Thoracic aorta (tissue), 2 donors: ENCODE data around the gene HRCT1. TPM values are rescaled to one million over a fixed set of nuclear protein-coding genes. Genes with fewer than 3 reads are reported as not detected.
A peak's percentile ranks its signal among the peaks of the same experiment; 100 is the strongest.

Source experiments
- ATAC-seq: fragments of 150-250 bp; one replicate; pipeline ENCODE4 v1.8.0; 2017; ENCODE audit warnings: low read depth; ENCODE audit not compliant: insufficient number of reproducible peaks, low FRiP score
- DNase-seq: peaks from one replicate; pipeline ENCODE4 v3.0.0-alpha.2; 2020; ENCODE audit warnings: low spot score
- H3K27ac ChIP-seq, 2 donors: fragments of 200-600 bp; sonication (generic); 1 replicate in 1 of 2; 2 replicates in 1 of 2; pipeline ENCODE4 v1.5.1; 2016; ENCODE audit warnings: mild to moderate bottlenecking in 2 of 2, moderate library complexity in 2 of 2
- H3K27me3 ChIP-seq: fragments of 200-600 bp; sonication (generic); replicated peaks from 2 replicates; pipeline ENCODE4 v1.6.0; 2016; ENCODE audit warnings: mild to moderate bottlenecking; ENCODE audit not compliant: insufficient read depth
- H3K36me3 ChIP-seq: fragments of 200-600 bp; sonication (generic); one replicate; pipeline ENCODE4 v1.5.1; 2016
- H3K4me1 ChIP-seq, 2 donors: fragments of 200-600 bp; sonication (generic); 1 replicate in 1 of 2; 2 replicates in 1 of 2; pipeline versions ENCODE4 v1.5.1 to v1.6.0; 2016; ENCODE audit warnings: low read depth in 2 of 2, mild to moderate bottlenecking in 1 of 2; ENCODE audit not compliant: control insufficient read depth in 1 of 2
- H3K4me3 ChIP-seq: fragments of 200-600 bp; sonication (generic); 2 replicates; pipeline ENCODE4 v1.5.1; 2016; ENCODE audit warnings: mild to moderate bottlenecking
- H3K9me3 ChIP-seq: fragments of 200-600 bp; sonication (generic); 2 replicates; pipeline ENCODE4 v1.5.1; 2016
- total RNA-seq, 2 donors: library from RNA; depleted of rRNA; stranded (reverse); fragments of >200 nt; gene quantifications; one replicate each; pipeline versions ENCODE4 v1.1.0 to v1.2.3, GENCODE V29; 2016
- TF ChIP-seq, protein P1 (sequence below): fragments of 200-600 bp; sonication (generic); IDR thresholded peaks from one replicate; pipeline ENCODE4 v1.5.1; 2019; ENCODE audit warnings: antibody characterized with exemption

HRCT1 gene
- total RNA-seq, 2 donors from 2014 or later = 20.4 to 23.6 TPM

DNA sequence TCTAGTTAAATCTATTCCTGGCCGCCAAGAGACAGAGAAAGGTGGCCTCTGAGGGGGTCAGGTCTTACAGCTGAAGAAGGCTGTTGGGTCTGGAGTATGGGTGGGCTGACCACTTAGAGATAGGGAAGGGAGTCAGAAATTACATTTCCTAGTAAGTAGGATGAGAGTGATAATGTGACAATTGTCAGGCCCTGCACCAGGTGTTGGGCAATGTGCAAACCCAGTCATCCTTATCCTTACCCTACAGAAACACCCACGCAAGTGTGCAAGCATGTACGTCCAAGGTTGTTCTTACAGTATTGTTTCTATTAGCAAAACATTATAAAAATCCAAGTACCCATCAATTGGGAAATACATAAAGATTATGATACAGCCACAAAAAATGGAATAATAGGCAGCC, 12.8 kb downstream of the HRCT1 start:
- TF ChIP-seq, protein P1, sequence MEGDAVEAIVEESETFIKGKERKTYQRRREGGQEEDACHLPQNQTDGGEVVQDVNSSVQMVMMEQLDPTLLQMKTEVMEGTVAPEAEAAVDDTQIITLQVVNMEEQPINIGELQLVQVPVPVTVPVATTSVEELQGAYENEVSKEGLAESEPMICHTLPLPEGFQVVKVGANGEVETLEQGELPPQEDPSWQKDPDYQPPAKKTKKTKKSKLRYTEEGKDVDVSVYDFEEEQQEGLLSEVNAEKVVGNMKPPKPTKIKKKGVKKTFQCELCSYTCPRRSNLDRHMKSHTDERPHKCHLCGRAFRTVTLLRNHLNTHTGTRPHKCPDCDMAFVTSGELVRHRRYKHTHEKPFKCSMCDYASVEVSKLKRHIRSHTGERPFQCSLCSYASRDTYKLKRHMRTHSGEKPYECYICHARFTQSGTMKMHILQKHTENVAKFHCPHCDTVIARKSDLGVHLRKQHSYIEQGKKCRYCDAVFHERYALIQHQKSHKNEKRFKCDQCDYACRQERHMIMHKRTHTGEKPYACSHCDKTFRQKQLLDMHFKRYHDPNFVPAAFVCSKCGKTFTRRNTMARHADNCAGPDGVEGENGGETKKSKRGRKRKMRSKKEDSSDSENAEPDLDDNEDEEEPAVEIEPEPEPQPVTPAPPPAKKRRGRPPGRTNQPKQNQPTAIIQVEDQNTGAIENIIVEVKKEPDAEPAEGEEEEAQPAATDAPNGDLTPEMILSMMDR = no peak
- Histone ChIP-seq H3K27me3 (no peaks in the 10 kb centered on the region), H3K36me3 (no peaks in the 10 kb centered on the region), H3K4me3 (no peak overlapping the region), H3K27ac (no peak overlapping the region), H3K9me3 (no peaks in the 10 kb centered on the region), H3K4me1 (peaks cover 3 to 46% of the 10 kb centered on the region in 2 donors)
- DNase-seq (no peak), ATAC-seq (no peak)

DNA sequence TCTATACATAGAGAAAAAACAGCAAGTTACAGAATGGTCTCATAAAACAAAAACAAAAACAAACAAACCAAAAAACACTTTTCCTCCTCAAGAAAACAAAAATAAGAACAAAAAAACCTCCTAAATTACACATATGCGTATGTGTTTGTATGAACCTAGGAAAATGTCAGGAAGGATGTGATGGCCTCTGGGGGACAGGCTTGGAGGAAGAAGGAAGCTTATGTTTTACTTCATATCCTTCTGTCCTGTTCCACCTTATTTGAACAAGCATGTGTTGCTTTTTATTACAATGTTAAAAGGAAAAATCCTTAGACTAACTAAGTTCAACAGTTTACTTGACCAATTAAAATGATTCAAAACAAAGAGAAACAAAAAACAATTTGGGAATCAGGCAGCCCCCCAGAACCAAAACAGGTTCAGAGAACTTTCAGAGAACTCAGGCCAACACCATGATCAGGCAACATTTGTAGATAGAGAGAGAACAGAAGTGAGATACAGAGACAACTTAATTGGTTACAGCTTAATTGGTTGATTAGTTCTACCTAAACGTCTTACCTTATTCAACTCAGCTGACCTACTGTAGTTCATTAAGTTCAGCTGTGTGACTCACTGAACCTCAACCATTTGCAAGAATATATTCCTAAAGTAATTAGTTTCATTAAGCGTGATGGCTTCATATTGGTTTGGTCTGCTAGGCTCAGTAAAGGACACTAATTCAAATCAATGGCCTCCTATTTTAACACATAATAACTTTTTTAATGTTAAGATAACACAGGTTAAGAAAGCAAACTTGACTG, 13.4 kb downstream of the HRCT1 start:
- Histone ChIP-seq H3K27ac (no peak overlapping the region), H3K4me3 (no peak overlapping the region), H3K9me3 (no peaks in the 10 kb centered on the region), H3K27me3 (no peaks in the 10 kb centered on the region), H3K36me3 (no peaks in the 10 kb centered on the region), H3K4me1 (peaks cover 6 to 46% of the 10 kb centered on the region in 2 donors)
- TF ChIP-seq, protein P1 = no peak
- no peak for ATAC-seq
- no peak for DNase-seq

DNA sequence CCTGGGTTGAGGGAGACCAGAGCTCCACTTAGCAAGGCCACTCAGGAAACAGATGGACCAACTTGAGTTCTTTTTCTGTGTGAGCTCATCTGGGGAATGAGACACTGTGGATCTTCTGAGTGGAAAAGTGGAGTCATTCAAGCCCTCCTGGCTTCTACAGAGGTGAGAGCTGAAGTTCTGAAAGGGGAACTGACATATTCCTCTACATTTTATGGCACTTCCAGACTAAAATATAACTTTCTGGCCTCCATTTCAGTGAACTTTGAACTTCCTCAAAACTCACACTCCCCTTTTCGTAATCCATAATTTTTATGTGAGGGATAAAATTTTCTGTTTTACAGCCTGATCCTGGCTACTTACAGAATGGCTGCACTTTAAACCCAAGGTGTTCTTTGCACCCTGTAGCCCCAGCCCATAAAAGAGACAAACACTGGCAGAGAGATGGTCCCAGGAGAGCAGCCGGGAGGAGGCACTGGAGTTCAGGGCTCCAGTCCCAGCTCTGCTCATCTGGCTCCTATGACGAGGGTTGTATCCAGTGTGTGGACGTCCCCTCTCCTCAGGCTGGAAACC, 14.1 kb downstream of the HRCT1 start:
- TF ChIP-seq, protein P1 = no peak
- no peak for ATAC-seq
- no peak overlapping the region for H3K27ac ChIP-seq
- no peak overlapping the region for H3K4me3 ChIP-seq
- H3K27me3 ChIP-seq = no peaks in the 10 kb centered on the region
- peaks cover 11 to 46% of the 10 kb centered on the region in 2 donors for H3K4me1 ChIP-seq
- H3K36me3 ChIP-seq = no peaks in the 10 kb centered on the region
- DNase-seq = no peak
- no peaks in the 10 kb centered on the region for H3K9me3 ChIP-seq

DNA sequence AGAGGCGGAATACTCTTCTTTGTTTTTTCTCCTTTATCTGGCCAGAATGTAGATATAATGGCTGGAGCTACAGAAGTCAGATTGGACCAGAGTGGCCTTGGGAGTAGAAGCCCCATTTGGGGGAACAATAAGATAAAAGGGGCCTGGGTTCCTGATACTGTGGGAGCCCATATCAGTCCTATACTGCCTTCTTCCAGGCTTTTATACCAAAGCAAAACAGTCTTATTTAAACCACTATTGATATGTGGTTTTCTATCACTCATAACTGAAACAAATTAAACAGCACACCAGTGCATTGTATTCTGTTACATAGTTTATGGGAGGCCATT, 17.6 kb downstream of the HRCT1 start:
- peaks cover 11 to 32% of the 10 kb centered on the region in 2 donors for H3K4me1 ChIP-seq
- ATAC-seq (no peak), DNase-seq (no peak)
- H3K4me3 ChIP-seq = no peak overlapping the region
- no peaks in the 10 kb centered on the region for H3K9me3 ChIP-seq
- TF ChIP-seq, protein P1 = no peak
- peak overlapping the region; percentile 24 to 71 for H3K27ac ChIP-seq
- H3K36me3 ChIP-seq = no peaks in the 10 kb centered on the region
- no peaks in the 10 kb centered on the region for H3K27me3 ChIP-seq

DNA sequence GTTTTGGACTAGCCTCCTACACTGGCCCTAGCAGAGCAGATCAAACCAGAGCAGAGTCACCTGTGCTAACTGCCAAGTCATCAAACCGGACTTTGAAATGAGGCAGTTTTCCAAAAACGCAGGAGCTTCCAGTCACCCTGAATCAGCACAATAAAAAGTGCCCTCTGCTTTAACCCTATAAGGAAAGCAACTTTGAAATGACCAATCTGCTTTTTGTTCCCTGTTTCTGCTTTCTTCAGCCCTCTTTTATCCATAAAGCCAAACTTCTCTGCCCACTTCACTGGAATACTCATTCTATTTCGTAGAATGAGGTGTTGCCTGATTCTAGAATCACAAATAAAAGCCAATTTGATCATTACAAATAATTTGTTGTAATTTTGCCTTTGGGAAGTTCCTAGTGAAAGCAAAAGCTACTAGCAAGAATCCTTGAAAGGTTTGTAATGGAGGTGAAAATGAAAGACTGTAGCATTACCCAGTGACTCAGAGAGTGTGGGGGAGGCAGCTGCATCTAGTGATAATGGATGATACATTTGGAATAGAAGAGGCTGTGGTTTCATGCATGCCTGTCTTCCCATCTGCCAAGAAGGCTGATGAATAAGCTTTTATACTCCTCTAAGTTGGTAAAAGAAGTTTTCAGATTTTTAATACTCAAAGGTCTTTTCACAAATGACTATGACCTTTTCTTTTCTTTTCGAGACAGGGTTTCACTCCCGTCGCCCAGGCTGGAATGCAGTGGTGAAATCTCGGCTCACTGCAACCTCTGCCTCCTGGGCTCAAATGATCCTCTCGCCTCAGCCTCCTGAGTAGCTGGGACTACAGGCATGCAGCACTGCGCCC, 18.1 kb downstream of the HRCT1 start:
- Histone ChIP-seq H3K9me3 (no peaks in the 10 kb centered on the region), H3K36me3 (no peaks in the 10 kb centered on the region), H3K4me3 (no peak overlapping the region), H3K27me3 (no peaks in the 10 kb centered on the region), H3K4me1 (peaks cover 11 to 28% of the 10 kb centered on the region in 2 donors), H3K27ac (peak overlapping the region; percentile 36 to 71)
- ATAC-seq = peak; percentile 37
- TF ChIP-seq, protein P1 = no peak
- no peak for DNase-seq
